Measurements from ENCODE around the gene PPARD. TPM values are rescaled to one million over a fixed set of nuclear protein-coding genes. Genes with fewer than 3 reads are reported as not detected.

Gene PPARD
- total and polyA plus RNA-seq, 2 of the 13 experiments (the other 11 are each of a cell fraction or from before 2014, with no cell fraction given) = 6.1 to 13.3 TPM

- TF ChIP-seq ZNF407 (CRISPR knock-in tag; IDR thresholded peaks at IDR 0.05; ENCODE audit: not compliant biosample characterization) (peak; percentile 31), ZBTB33 (CRISPR knock-in tag; IDR thresholded peaks at IDR 0.05) (peak; percentile 86), PHF8 (CRISPR knock-in tag; IDR thresholded peaks at IDR 0.05) (peak; percentile 48; the same call in 1 of the 2 replicates), SKI (IDR thresholded peaks at IDR 0.05; ENCODE audit: partially characterized antibody) (peak; percentile 91), HCFC1 (IDR thresholded peaks at IDR 0.05; ENCODE audit: low read depth, low read length) (0 out of 2 replicates have a peak, but pooled peaks have one; percentile 18), ZNF556 (CRISPR knock-in tag; IDR thresholded peaks at IDR 0.05; ENCODE audit: borderline replicate concordance) (peak; percentile 85; the same call in 1 of the 2 replicates), CEBPG (CRISPR knock-in tag; IDR thresholded peaks at IDR 0.05) (peak; percentile 86), ZNF672 (CRISPR knock-in tag; IDR thresholded peaks at IDR 0.05) (no peak), SRSF4 (IDR thresholded peaks at IDR 0.05; ENCODE audit: low read depth, low read length, poor library complexity, severe bottlenecking) (no peak), ELF3 (CRISPR knock-in tag; IDR thresholded peaks at IDR 0.05) (peak; percentile 93), PHF5A (CRISPR knock-in tag; IDR thresholded peaks at IDR 0.05; ENCODE audit: low read depth, unreplicated experiment) (peak; percentile 96), FOXP4 (CRISPR knock-in tag; IDR thresholded peaks at IDR 0.05) (peak; percentile 97), ZNF331 (CRISPR knock-in tag; IDR thresholded peaks at IDR 0.05) (peak; percentile 96), NFIC (IDR thresholded peaks at IDR 0.05; ENCODE audit: low read length) (peak; percentile 88), NBN (conservative IDR thresholded peaks at IDR 0.05) (no peak), JDP2 (CRISPR knock-in tag; IDR thresholded peaks at IDR 0.05; ENCODE audit: borderline replicate concordance) (peak; percentile 52; the same call in 1 of the 2 replicates), NONO (IDR thresholded peaks at IDR 0.05) (no peak), NONO (CRISPR knock-in tag; conservative IDR thresholded peaks at IDR 0.05) (peak; percentile 97)
Observed at GRCh38 chr6:35415065-35415891, 72.9 kb downstream of the PPARD start (continued).

Measured in HepG2 (cell line).